Stimulated activated CD8-positive, alpha-beta memory T cell treated with anti-CD3 and anti-CD28 coated beads, Interleukin-15, amount 100 ng/mL, for 24 hours (primary cell): ENCODE data around the gene PLEKHA4.
"Not testable (repeated sequence)": the region's sequence is repeated elsewhere in the genome, so short reads cannot be mapped to it uniquely, and the experiment has no call there.

ENCODE experiments used
- DNase-seq: peaks from one replicate; pipeline ENCODE4 v3.0.0-alpha.2; 2020; ENCODE audit warnings: low read depth

The PLEKHA4 gene, protein sequence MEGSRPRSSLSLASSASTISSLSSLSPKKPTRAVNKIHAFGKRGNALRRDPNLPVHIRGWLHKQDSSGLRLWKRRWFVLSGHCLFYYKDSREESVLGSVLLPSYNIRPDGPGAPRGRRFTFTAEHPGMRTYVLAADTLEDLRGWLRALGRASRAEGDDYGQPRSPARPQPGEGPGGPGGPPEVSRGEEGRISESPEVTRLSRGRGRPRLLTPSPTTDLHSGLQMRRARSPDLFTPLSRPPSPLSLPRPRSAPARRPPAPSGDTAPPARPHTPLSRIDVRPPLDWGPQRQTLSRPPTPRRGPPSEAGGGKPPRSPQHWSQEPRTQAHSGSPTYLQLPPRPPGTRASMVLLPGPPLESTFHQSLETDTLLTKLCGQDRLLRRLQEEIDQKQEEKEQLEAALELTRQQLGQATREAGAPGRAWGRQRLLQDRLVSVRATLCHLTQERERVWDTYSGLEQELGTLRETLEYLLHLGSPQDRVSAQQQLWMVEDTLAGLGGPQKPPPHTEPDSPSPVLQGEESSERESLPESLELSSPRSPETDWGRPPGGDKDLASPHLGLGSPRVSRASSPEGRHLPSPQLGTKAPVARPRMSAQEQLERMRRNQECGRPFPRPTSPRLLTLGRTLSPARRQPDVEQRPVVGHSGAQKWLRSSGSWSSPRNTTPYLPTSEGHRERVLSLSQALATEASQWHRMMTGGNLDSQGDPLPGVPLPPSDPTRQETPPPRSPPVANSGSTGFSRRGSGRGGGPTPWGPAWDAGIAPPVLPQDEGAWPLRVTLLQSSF

DNA sequence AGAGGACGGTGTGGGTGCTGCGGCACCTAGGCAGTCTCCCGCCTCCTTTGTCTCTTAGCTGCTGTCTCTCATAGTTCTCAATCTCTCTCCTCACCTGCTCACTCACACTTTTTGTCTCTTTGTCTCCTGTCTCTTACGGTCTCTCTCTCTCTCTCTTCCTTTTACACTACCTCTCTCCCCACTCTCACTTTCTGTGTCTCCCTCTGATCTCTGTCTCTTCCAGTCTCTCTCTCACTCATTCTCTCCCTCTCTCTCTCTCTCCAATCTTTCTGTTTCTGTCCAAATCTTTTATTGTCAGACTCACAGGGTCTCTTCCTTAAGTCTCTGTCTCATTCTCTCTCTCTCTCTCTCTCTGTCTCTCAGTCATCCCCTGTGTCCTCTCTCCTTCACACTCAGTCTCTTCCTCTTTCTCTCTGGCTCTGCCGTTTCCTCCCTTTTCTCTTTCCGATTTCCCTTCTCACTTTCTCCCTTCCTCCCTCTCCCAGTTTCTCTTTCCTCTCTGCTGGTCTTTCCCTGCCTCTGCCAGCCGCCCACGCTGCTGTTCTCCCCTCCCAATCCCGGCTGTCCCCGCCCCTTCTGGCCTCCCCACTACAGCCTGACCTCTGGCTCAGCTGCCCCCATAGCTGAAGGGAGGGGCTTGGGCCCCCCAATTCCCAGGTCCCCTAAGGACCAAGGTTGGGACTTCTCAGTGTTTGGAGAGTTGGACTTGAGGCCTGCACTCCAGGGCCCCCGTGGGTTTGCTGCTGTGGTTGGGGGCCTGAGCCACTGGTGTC, at the start of gene PLEKHA4:
Gene PLEKHA4 (minus strand): TSS at position 504 of the 773 bp plus-strand sequence. CDS start 997 bp downstream, outside the sequence.
- DNase-seq, result no peak

DNA sequence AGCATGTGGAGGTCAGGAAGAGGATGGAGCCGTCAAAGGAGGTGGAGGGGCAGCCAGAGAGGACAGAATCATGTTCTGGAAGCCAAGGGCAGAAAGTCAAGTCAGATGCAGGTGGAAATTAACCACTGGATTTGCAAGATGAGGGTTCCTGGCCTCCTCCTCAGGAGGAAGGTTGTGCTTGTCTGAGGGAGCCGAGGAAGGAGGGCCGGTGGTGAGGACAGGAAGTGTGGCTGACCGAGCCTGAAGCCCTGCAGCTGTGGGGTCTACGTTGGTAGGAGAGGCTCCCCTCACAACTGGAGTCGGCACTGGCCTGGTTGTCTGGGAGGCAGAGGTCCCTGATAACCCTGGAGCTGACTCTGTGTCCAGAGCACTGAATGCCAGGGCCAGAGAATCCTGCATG, 49.7 kb upstream of the PLEKHA4 start:
- no peak for DNase-seq

DNA sequence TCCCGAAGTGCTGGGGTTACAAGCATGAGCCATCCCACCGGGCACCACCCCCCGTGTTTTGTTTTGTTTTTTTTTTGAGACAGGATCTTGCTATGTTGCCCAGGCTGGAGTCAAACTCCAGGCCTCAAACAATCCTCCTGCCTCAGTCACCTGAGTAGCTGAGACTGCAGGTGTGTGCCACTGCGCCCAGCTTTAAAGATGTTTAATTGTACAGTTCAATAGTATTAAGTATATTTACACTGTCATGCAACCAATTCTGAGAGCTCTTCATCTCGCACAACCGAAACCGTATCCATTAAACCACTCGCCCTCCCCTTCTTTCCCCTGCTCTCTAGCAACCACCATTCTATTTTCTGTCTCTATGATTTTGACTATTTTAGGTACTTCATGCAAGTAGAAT, 47.3 kb upstream of the PLEKHA4 start:
- DNase-seq, result no peak

DNA sequence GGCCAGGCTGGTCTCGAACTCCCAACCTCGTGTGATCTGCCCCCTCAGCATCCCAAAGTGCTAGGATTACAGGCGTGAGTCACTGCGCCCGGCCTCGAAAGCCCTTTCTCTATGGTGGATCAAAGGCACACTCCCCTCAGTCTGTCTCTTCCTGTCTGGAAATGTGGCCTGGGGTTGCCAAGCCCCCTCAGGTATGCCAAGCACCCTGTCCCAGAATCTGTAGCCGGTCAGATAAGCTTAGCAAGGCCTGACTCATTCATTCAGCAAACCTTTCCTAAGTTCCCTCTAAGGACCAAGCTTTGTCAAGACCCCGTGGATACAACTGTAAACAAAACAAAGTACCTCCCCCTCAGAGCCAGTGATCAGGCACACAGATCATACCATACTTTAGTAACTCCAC, 45.8 kb upstream of the PLEKHA4 start:
- no peak for DNase-seq

DNA sequence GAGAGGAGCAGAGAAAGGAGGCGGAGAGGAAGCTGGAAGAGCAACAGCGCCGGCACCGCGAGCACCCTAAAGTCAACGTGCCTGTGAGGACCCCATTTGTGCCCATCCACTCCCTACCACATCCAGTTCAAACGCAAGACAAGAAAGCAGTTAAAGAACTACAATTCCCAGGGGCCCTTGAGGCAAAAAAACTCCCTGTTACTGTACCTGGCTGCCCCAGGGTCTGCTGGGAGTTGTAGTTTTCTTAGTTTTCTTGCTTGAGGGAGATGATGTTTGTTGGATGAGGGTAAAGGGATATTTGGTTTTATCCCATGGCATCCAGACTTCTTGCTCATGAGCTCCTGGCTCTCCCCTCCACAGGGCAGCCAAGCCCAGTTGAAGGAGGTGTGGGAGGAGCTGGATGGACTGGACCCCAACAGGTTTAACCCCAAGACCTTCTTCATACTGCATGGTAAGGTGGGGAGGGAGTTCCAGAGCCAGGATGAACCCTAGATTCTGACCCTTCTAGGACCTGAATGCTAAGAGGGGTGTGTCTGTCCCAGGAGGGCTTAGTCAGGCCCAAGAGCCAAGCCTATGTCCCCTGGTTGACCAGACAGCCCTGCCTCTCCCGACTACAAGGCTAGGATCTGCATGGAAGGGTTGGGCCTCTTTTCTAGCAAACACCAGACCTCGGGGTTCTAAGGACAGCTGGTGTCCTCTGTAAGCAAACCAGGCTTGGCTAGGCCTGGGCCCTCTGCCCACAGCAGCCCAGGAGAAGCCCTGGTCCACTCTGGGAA, 44.9 kb upstream of the PLEKHA4 start:
- DNase-seq, result no peak

DNA sequence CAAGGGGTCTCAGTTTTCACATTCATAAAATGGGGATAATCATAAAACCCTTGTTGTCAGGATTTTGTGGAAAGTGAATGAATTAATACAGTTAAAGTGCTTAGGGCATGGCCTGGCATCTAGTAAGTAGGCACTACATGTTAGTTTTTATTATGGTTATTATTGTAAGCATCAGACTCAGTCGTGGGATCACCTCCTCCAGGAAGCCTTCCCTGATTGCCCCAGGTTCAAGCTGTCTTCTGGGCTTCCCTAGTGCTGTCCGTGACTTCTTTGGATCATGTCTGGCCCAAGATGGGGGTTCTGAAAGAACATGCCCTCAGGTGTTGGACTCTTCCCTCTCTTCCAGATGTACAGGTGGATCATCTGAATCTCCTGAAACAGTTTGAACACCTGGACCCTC, 42.4 kb upstream of the PLEKHA4 start:
- no peak for DNase-seq

DNA sequence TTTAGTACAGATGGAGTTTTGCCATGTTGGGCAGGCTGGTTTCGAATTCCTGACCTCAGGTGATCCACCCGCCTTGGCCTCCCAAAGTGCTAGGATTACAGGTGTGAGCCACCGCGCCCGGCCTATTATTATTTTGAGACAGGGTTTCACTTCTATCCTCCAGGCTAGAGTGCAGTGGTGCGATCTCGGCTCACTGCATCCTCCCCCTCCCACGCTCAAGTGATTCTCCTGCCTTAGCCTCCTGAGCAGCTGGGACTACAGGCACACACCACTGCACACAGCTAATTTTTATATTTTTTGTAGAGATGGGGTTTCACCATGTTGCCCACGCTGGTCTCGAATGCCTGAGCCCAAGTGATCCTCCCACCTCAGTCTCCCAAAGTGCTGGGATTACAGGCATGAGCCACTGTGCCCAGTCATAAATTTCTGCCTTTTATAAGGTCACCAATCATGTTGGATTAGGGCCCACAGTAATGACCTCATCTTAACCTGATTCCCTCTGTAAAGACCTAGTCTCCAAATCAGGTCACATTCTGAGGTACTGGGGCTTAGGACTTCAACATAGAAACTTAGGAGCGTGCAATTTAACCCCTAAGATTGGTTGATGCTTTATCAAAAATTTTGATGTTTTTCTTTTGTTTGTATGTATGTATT, 41.1 kb upstream of the PLEKHA4 start:
- DNase-seq, result not testable (repeated sequence)

DNA sequence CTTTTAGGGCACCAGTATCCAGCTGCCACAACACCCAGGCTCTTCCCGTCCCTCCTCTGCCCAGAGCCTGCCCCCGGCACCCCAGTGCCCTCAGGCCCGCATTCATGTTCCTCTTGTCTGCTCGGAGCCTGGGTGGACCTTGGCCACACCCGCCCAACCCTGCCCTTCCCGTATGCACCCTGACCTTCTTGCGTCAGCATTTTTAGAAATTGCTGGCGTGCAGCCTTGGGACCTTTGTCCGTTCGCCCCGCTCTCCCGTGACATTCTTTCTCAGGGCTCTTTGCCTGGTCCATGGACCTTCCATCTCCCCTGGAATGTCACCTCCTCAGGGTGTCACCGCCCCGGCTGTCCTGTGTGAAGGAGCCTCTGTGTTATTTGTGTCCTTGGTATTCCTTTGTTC, 39.3 kb upstream of the PLEKHA4 start:
- DNase-seq, result no peak

DNA sequence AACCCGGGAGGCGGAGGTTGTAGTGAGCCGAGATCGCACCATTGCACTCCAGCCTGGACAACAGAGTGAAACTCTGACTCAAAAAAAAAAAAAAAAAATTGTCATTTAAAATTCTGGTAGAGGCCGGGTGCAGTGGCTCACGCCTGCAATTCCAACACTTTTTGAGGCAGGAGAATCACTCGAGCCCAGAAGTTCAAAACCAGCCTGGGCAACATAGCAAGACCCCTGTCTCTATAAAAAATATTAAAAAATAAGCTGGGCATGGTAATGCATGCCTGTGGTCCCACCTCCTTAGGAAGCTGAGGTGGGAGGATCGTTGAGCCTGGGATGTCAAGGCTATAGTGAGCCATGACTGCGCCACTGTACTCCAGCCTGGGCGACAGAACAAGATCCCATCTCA, 37.9 kb upstream of the PLEKHA4 start:
- DNase-seq, result no peak

DNA sequence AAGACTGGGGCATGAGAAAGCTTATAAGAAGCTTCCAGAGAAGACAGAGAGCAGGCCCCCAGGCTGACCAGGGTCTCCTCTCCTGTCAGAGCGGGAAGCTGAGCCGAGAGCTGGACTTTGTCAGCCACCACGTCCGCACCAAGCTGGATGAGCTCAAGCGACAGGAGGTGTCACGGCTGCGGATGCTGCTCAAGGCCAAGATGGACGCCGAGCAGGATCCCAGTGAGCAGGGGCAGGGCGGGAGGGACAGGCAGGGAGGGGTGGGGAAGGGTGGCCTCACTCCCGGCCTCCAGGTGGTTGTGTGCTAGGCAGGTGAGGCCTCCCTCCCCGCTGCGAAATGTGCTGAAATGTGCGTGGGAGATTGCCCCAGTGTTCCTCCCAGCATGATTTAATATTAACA, 37.2 kb upstream of the PLEKHA4 start:
- DNase-seq, result no peak

DNA sequence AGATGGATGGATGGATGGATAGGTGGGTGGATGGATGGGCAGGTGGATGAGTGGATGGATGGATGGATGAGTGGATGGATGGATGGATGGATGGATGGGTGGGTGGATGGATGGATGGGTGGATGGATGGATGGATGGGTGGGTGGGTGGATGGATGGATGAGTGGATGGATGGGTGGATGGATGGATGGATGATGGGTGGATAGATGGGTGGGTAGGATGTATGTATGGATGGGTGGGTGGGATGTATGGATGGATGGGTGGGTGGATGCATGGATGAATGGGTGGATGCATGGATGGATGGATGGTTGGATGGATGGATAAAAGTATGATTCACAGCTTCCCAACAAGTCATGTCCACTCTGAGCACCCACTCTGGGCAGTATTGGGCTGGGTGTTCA, 35.4 kb upstream of the PLEKHA4 start:
- not testable (repeated sequence) for DNase-seq

DNA sequence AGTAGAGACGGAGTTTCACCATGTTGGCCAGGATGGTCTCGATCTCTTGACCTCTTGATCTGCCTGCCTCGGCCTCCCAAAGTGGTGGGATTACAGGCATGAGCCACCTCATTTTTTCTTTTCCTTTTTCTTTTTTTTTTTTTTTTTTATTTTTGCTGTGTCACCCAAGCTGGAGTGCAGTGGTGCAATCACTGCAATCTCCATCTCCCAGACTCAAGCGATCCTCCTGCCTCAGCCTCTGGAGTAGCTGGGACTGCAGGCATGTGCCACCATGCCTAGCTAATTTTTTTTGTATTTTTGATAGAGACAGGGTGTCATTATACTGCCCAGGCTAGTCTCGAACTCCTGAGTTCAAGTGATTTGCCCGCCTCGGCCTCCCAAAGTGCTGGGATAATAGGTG, 33.9 kb upstream of the PLEKHA4 start:
- not testable (repeated sequence) for DNase-seq

DNA sequence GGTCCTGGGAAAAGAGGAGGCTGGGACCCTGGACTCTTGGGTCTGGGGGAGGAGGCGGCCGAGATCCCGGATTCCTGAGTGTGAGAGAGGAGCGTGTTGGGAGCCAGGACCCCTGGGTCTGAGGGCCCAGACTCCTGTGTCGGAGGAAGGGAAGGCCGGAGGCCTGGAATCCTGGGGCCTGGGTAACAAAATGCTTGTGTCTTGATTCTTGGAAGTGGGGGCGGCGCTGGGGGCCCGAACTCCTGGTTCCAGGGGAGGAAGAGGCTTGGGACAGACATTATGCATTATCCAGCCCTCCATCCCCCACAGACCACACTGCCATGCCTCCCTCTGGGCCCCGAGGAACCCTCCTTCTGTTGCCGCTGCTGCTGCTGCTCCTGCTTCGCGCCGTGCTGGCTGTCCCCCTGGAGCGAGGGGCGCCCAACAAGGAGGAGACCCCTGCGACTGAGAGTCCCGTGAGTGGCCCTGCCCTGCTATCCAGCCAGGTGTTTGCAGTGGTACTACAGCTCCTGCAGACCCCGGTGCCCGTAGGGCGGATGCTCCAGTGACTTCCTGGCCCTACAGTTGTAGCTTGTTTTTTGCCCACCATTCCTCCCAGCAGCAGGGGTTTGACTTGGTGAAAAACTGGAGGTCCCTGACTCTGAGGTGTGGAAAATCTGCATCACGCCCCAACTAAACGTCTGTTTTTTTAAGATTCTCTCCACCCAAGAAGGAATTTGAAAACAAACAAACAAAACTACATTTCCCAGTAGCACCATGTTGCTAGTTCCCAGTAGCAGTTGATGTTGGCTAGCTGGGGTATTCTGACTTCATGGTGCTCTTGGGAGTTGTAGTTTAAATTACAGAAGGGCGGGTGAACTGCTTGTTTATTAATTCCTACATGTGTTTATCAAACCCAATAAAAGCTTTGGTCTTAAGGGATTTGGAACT, 32.3 kb upstream of the PLEKHA4 start:
- DNase-seq, result no peak

DNA sequence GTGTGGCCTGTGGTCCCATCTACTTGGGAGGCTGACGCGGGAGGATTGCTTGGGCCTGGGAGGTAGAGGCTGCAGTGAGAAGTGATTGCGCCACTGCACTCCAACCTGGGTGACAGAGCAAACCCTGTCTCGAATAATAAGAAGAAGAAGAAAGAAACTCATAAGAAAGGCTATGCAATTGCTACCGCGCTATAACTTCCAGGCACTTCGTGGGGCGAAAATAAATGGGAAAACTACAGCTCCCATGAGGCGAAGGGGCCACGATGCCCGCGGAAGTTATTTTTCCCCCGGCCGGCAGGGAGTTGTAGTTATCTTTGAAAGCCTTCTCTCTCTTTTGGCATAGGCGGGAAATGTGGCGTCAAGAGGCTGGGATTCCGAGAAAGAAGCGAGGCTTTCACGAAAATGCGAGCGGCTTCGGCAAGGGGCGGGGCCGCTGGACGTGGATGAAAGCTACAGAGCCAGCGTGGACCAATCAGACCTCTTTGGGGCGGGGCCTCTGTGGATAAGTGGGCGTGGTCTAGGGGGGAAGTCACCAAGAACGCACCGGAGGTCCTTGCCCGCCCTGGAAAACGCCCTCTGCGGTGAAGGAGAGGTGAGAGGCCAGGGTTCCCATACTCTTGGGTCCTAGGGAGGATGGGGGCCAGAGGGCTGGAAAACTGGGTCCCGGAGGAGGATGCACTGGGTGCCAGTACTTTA, 31.5 kb upstream of the PLEKHA4 start, which contains the start of gene NUCB1:
Gene NUCB1 (plus strand): TSS at position 532 of the 696 bp plus-strand sequence. CDS start 485 bp downstream, outside the sequence.
- DNase-seq, result peak; percentile 89

DNA sequence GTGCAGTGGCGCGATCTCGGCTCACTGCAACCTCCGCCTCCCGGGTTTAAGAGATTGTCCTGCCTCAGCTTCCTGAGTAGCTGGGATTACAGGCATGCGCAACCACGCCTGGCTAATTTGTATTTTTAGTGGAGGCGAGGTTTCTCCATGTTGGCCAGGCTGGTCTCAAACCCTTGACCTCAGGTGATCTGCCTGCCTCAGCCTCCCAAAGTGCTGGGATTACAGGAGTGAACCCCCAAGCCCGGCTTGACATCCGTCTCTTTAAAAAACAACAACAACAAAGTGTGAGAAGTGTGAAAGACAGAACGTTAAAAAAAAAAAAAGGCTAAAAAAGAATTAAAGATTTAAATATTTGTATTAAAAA, 31.0 kb upstream of the PLEKHA4 start:
- not testable (repeated sequence) for DNase-seq

DNA sequence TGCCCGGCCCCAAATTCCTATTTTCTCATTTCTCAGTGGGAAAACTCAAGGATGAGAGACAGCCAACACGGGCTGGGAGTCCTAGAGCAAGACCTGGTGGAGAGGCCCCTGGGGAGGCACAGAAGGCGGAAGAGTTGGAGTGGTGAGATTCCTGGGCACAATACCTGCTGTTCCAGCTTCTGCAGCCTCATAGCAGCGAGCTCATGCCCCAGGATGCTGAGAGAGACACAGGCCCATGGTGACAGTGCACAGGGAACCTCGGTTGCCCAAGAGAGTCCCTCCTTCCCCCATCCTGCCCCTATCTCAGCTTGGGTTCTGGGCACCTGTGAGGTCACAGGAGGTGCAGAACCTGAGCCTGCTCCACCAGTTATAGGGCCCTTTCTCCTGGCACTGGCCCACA, 28.8 kb upstream of the PLEKHA4 start:
- DNase-seq, result no peak

DNA sequence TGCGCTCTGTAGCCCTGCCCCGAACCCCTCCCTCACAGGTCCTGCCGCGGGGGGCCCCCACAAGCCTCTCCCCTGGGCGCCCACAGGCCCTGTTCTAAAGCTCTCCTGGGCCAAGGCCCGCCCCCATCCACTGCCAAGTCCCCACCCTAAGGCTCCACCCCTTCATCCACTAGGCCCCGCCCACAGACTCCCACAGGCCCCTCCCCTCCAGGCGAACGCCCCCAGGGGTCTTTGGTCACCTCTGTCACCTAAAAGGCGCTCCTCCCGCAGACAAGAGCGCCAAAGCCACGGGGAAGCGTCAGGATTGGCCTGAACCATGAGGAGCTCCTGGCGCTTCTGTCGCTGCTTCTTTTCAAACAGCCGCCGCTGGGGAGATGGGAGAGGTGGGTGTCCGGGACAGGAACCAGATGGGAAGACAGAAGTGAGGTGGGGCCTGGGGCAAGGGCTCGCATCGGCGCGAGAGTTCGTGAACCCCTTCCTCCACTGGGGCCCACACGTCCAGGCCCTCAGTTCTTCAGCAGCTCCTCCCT, 27.8 kb upstream of the PLEKHA4 start:
- DNase-seq, result no peak

DNA sequence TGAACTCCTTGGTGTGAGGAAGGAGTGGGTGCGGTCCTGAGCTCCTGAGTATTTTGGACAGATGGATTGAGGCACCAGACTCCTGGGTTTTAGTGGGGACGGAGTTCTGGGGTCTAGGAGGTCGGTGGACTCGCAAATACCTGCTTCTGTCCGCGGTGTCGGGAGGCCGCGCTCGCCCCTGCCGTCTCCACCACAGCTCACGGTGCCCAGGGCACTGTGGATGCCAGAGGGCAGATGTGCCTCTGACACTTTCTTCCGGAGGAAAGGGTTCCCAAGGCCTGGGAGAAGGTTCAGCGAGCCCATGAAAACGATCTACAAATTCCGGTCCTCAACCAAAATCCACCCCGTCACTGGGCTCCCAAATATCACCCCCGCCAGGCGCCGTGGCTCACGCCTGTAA, 26.8 kb upstream of the PLEKHA4 start:
- DNase-seq, result no peak

DNA sequence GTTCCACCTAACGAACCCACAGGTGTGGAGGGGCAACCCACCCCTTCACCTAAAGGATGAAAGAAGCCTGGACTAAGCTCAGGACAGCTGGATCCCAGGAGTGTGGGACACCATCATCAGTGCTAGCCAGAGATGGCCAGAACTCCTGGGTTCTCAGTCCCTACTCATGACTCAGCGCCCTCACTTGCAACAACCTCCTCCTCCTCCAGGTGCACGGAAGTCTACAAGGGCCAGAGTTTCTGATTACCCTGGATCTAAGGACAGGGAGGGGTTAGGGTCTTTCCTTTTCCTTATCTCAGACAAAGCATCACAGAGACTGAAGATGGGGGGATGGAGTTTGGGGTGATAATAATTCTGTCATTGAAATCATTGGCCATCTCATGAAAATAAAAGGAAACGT, 22.1 kb upstream of the PLEKHA4 start:
- no peak for DNase-seq
